Activated CD8-positive, alpha-beta T cell treated with anti-CD3 and anti-CD28 coated beads for 36 hours (primary cell): ENCODE results near the gene C5orf46. TPM values are rescaled to one million over a fixed set of nuclear protein-coding genes. Genes with fewer than 3 reads are reported as not detected.
A peak's percentile ranks its signal among the peaks of the same experiment; 100 is the strongest.

Experiments
- ATAC-seq: fragments of 200-7000 bp; cut with Tn5 transposase; one replicate; pipeline ENCODE4 v1.10.0; 2021; ENCODE audit warnings: mild to moderate bottlenecking, moderate library complexity
- CTCF ChIA-PET: fragments of 350-600 bp; sonication (Branson Sonifier 250); formaldehyde crosslinking; loops from one replicate; lab custom pipeline; 2021; ENCODE audit warnings: antibody characterized with exemption; lab: Charles Lee
- POLR2A ChIA-PET: fragments of 350-600 bp; sonication (Branson Sonifier 250); formaldehyde crosslinking; loops from one replicate; lab custom pipeline; 2021; ENCODE audit warnings: antibody characterized with exemption; lab: Charles Lee
- DNase-seq: peaks from one replicate; pipeline ENCODE4 v3.0.0-alpha.2; 2020
- H3K27ac Mint-ChIP-seq: one replicate; pipeline ENCODE4 v1.8.0; 2021; ENCODE audit warnings: mild to moderate bottlenecking, mixed read lengths
- H3K27me3 Mint-ChIP-seq: one replicate; pipeline ENCODE4 v1.8.0; 2021; ENCODE audit warnings: mixed read lengths
- H3K36me3 Mint-ChIP-seq: one replicate; pipeline ENCODE4 v1.8.0; 2021; ENCODE audit warnings: low read depth, mixed read lengths
- H3K4me1 Mint-ChIP-seq: one replicate; pipeline ENCODE4 v1.8.0; 2021; ENCODE audit warnings: low read depth, mixed read lengths
- H3K4me3 Mint-ChIP-seq: one replicate; pipeline ENCODE4 v1.8.0; 2021; ENCODE audit warnings: mild to moderate bottlenecking, moderate library complexity, mixed read lengths
- H3K9me3 Mint-ChIP-seq: one replicate; pipeline ENCODE4 v1.8.0; 2021; ENCODE audit warnings: mixed read lengths
- CTCF ChIP-seq: fragments of 200-600 bp; IDR thresholded peaks from one replicate; pipeline ENCODE4 v1.8.0; 2022; ENCODE audit warnings: antibody characterized with exemption, mild to moderate bottlenecking
- intact Hi-C: fragments of 100-400 bp; cut with micrococcal nuclease; formaldehyde crosslinking; loops from one replicate; pipeline ENCODE4 v1.10.0; 2022
- total RNA-seq, 2 experiments: library from RNA; stranded (reverse); gene quantifications; one replicate each; pipeline ENCODE4 v1.2.3, GENCODE V29; 2021

The C5orf46 gene
- total RNA-seq, 2 experiments from 2014 or later: not detected

- peak; percentile 77 for DNase-seq
- ChIA-PET CTCF (interaction anchor here (0.6 to 2.3 kb wide), 24 partner anchors 10 to 873 kb away, joined by 3 to 10 read pairs (median 4); partner anchors contain the start of genes FBXO38 and SPINK1), POLR2A (interaction anchor here (0.6 kb wide), 1 partner anchor 195 kb away, joined by 3 read pairs; no protein-coding TSS in a partner anchor)
- Mint-ChIP-seq H3K27ac (no peak overlapping the region), H3K9me3 (no peaks in the 10 kb centered on the region), H3K36me3 (no peaks in the 10 kb centered on the region), H3K27me3 (peaks cover 8% of the 10 kb centered on the region), H3K4me3 (no peak overlapping the region), H3K4me1 (peaks cover 3% of the 10 kb centered on the region)
- peak; percentile 86 for TF ChIP-seq CTCF
- intact Hi-C loops: no loop called here
- peak; percentile 65 for ATAC-seq
Observed at GRCh38 chr5:147857302-147858129, 48.8 kb downstream of the C5orf46 start.

- H3K4me3 Mint-ChIP-seq: no peak overlapping the region
- no peak for ATAC-seq
- ChIA-PET CTCF (interaction anchor here (1.1 to 2.3 kb wide), 10 partner anchors 9 to 874 kb away, joined by 3 to 10 read pairs (median 6); no protein-coding TSS in a partner anchor), POLR2A (no interaction called here)
- DNase-seq: no peak
- H3K4me1 Mint-ChIP-seq: peaks cover 3% of the 10 kb centered on the region
- H3K9me3 Mint-ChIP-seq: no peaks in the 10 kb centered on the region
- no peak overlapping the region for H3K27ac Mint-ChIP-seq
- H3K27me3 Mint-ChIP-seq: peaks cover 9% of the 10 kb centered on the region
- TF ChIP-seq CTCF: no peak
- intact Hi-C loops: no loop called here
- H3K36me3 Mint-ChIP-seq: no peaks in the 10 kb centered on the region
Observed at GRCh38 chr5:147856801-147857200, 49.5 kb downstream of the C5orf46 start.

GRCh38 chr5:147855774-147856069 is 50.6 kb downstream of the C5orf46 start:
- Mint-ChIP-seq H3K27ac (no peak overlapping the region), H3K9me3 (no peaks in the 10 kb centered on the region), H3K4me3 (no peak overlapping the region), H3K27me3 (peaks cover 9% of the 10 kb centered on the region), H3K4me1 (peaks cover 3% of the 10 kb centered on the region), H3K36me3 (no peaks in the 10 kb centered on the region)
- TF ChIP-seq CTCF: no peak
- ATAC-seq: no peak
- POLR2A ChIA-PET: no interaction called here
- intact Hi-C loops: no loop called here
- no peak for DNase-seq
- CTCF ChIA-PET: interaction anchor here (0.8 to 1.6 kb wide), 2 partner anchors 27 to 33 kb away, joined by 4 read pairs; no protein-coding TSS in a partner anchor

GRCh38 chr5:147854894-147855773 is 51.2 kb downstream of the C5orf46 start:
- no peak for DNase-seq
- ChIA-PET POLR2A (no interaction called here), CTCF (interaction anchor here (0.8 to 1.6 kb wide), 4 partner anchors 26 to 94 kb away, joined by 3 to 4 read pairs (median 4); no protein-coding TSS in a partner anchor)
- ATAC-seq: no peak
- Mint-ChIP-seq H3K36me3 (no peaks in the 10 kb centered on the region), H3K27ac (no peak overlapping the region), H3K4me3 (no peak overlapping the region), H3K27me3 (peaks cover 9% of the 10 kb centered on the region), H3K9me3 (no peaks in the 10 kb centered on the region), H3K4me1 (peaks cover 3% of the 10 kb centered on the region)
- TF ChIP-seq CTCF: no peak
- intact Hi-C loops: no loop called here
